ENCODE results near the gene EPB41L1. TPM values are rescaled to one million over a fixed set of nuclear protein-coding genes. Genes with fewer than 3 reads are reported as not detected.

Gene EPB41L1
- total RNA-seq, 1 experiment from 2014 or later: 134 TPM

DNA sequence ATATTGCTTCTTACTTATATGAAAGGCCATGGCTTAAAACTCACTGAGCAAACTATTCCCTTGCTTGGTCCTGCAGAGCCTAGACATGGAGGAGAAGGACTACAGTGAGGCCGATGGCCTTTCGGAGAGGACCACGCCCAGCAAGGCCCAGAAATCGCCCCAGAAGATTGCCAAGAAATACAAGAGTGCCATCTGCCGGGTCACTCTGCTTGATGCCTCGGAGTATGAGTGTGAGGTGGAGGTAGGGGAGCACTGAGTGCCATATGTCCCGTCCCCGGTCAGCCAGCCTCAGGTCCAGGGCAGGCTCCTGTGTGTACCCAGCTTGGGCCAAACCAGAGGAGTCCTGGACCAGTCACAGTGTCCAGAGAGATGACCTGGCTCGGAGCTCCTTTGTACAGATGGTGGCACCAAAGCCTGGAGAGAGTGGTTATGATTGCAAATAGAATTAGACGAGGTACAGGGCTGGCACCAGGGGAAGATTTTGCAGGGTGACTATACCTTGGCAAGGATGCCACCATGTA, 21.0 kb downstream of the EPB41L1 start:
- Histone ChIP-seq H3K79me2 (ENCODE audit: low read depth) (no peaks in the 10 kb centered on the region), H3K4me1 (replicated peaks; ENCODE audit: insufficient read depth) (no peaks in the 10 kb centered on the region), H3K27ac (no peak overlapping the region), H2AFZ (no peak overlapping the region), H3K4me2 (no peak overlapping the region), H3K9me2 (ENCODE audit: insufficient read depth) (no peaks in the 10 kb centered on the region), H3F3A (ENCODE audit: insufficient read depth, low read depth) (no peaks in the 10 kb centered on the region), H3K27me3 (ENCODE audit: insufficient read depth, low read depth) (no peaks in the 10 kb centered on the region), H3K9me3 (ENCODE audit: insufficient read depth, low read depth) (no peaks in the 10 kb centered on the region), H3K36me3 (ENCODE audit: low read depth) (no peaks in the 10 kb centered on the region), H4K20me1 (ENCODE audit: insufficient read depth) (no peaks in the 10 kb centered on the region; the same call in 1 of the 2 replicates), H3K4me3 (no peak overlapping the region)
- CTCF ChIA-PET: interaction anchor here (0.5 kb wide), 1 partner anchor 233 kb away, joined by 5 read pairs; no protein-coding TSS in a partner anchor
- intact Hi-C loops (cut with micrococcal nuclease; ENCODE audit: unreplicated experiment): no loop called here
- no TSS peak for BruUV-seq (replicated peaks)
- POLR2A ChIA-PET (ENCODE audit: unreplicated experiment): no interaction called here
- TF ChIP-seq, protein P1, sequence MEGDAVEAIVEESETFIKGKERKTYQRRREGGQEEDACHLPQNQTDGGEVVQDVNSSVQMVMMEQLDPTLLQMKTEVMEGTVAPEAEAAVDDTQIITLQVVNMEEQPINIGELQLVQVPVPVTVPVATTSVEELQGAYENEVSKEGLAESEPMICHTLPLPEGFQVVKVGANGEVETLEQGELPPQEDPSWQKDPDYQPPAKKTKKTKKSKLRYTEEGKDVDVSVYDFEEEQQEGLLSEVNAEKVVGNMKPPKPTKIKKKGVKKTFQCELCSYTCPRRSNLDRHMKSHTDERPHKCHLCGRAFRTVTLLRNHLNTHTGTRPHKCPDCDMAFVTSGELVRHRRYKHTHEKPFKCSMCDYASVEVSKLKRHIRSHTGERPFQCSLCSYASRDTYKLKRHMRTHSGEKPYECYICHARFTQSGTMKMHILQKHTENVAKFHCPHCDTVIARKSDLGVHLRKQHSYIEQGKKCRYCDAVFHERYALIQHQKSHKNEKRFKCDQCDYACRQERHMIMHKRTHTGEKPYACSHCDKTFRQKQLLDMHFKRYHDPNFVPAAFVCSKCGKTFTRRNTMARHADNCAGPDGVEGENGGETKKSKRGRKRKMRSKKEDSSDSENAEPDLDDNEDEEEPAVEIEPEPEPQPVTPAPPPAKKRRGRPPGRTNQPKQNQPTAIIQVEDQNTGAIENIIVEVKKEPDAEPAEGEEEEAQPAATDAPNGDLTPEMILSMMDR (conservative IDR thresholded peaks at IDR 0.05): no peak
- no peak for TF ChIP-seq EZH2 (IDR thresholded peaks at IDR 0.05; ENCODE audit: low read depth)
- no peak for DNase-seq

DNA sequence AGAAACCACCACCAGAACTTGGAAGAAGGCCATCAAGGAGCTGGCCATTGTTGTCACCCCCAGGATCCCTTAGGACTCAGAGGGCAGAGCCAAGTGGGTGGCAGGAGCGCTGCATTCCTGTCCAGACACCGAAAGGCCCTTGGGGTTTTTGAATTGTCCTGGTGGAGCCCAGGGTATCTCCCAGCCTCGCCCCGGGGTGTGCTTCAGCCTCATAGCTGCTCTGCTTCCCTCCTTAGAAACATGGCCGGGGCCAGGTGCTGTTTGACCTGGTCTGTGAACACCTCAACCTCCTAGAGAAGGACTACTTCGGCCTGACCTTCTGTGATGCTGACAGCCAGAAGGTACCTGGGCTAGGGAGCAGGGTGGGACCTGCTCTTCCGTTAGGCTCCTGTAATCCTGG, 23.2 kb downstream of the EPB41L1 start:
- H3K27ac ChIP-seq: no peak overlapping the region
- no peaks in the 10 kb centered on the region for H3K27me3 ChIP-seq (ENCODE audit: insufficient read depth, low read depth)
- DNase-seq: no peak
- H3K4me3 ChIP-seq: no peak overlapping the region
- intact Hi-C loops (cut with micrococcal nuclease; ENCODE audit: unreplicated experiment): no loop called here
- no peaks in the 10 kb centered on the region for H3K4me1 ChIP-seq (replicated peaks; ENCODE audit: insufficient read depth)
- no peak overlapping the region for H3K4me2 ChIP-seq
- no peak overlapping the region for H2AFZ ChIP-seq
- TF ChIP-seq, protein P1 (conservative IDR thresholded peaks at IDR 0.05): no peak
- no peak for TF ChIP-seq EZH2 (IDR thresholded peaks at IDR 0.05; ENCODE audit: low read depth)
- CTCF ChIA-PET: no interaction called here
- H4K20me1 ChIP-seq (ENCODE audit: insufficient read depth): no peaks in the 10 kb centered on the region
- POLR2A ChIA-PET (ENCODE audit: unreplicated experiment): no interaction called here
- no peaks in the 10 kb centered on the region for H3K9me3 ChIP-seq (ENCODE audit: insufficient read depth, low read depth)
- BruUV-seq (replicated peaks): no TSS peak
- no peaks in the 10 kb centered on the region for H3F3A ChIP-seq (ENCODE audit: insufficient read depth, low read depth)
- no peaks in the 10 kb centered on the region; the same call in 1 of the 2 replicates for H3K36me3 ChIP-seq (ENCODE audit: low read depth)
- H3K9me2 ChIP-seq (ENCODE audit: insufficient read depth): no peaks in the 10 kb centered on the region
- no peaks in the 10 kb centered on the region for H3K79me2 ChIP-seq (ENCODE audit: low read depth)

DNA sequence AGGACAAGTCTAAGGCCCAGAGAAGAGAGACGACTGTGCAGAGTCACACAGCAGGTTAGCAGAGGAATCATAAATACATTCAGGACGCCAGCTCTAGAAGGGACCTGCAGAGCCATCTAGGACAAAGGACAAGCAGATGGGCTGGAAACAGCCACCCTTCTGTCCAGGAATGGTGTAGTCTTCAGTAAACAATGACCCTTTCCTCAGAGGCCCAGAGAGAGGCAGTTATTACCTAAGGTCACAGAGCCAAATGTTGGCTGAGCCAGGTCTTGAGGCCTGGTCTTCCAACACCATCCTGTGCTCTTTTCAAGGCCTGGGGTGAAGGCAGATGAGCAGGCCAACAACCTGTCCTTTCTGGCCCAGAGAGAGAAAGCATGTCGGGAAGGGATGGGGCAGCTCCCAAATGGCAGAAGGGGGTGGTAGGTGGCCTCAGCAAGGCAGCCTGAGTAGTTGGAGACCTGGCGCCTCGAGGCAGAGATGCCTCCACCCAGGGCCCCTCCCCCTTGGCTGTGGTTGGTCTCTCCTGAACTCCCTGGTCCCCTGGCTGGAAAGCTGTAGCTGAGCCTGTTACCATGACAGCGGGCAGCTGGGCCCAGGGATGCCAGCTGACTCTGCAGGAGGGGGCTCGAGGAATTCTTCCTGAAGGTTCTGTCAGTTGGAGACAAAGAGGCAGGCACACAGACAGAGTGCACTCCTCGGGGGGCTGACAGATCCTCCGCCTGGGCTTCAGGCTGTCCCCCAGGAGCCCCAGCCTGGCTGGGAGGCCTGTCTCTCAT, 24.8 kb downstream of the EPB41L1 start:
- TF ChIP-seq EZH2 (IDR thresholded peaks at IDR 0.05; ENCODE audit: low read depth): no peak
- TF ChIP-seq, protein P1 (conservative IDR thresholded peaks at IDR 0.05): no peak
- BruUV-seq (replicated peaks): no TSS peak
- no peaks in the 10 kb centered on the region for H4K20me1 ChIP-seq (ENCODE audit: insufficient read depth)
- no peak overlapping the region for H3K4me2 ChIP-seq
- H3F3A ChIP-seq (ENCODE audit: insufficient read depth, low read depth): no peaks in the 10 kb centered on the region
- H3K27ac ChIP-seq: no peak overlapping the region
- H3K9me2 ChIP-seq (ENCODE audit: insufficient read depth): no peaks in the 10 kb centered on the region
- DNase-seq: no peak
- no peak overlapping the region for H2AFZ ChIP-seq
- no peaks in the 10 kb centered on the region for H3K4me1 ChIP-seq (replicated peaks; ENCODE audit: insufficient read depth)
- H3K4me3 ChIP-seq: no peak overlapping the region
- H3K27me3 ChIP-seq (ENCODE audit: insufficient read depth, low read depth): no peaks in the 10 kb centered on the region
- H3K36me3 ChIP-seq (ENCODE audit: low read depth): no peaks in the 10 kb centered on the region; the same call in 1 of the 2 replicates
- intact Hi-C loops (cut with micrococcal nuclease; ENCODE audit: unreplicated experiment): no loop called here
- POLR2A ChIA-PET (ENCODE audit: unreplicated experiment): no interaction called here
- no peaks in the 10 kb centered on the region for H3K9me3 ChIP-seq (ENCODE audit: insufficient read depth, low read depth)
- CTCF ChIA-PET: interaction anchor here (0.7 kb wide), 1 partner anchor 13 kb away, joined by 5 read pairs; no protein-coding TSS in a partner anchor
- H3K79me2 ChIP-seq (ENCODE audit: low read depth): no peaks in the 10 kb centered on the region
